HG03521 (cell line): ENCODE results near the gene MBNL2.

Source experiments
- ATAC-seq: cut with Tn5 transposase; IDR thresholded peaks from one replicate; pipeline ENCODE4 v1.9.1; 2021; ENCODE audit warnings: mild to moderate bottlenecking, moderate library complexity; ENCODE audit not compliant: unreplicated experiment

The MBNL2 gene, protein sequence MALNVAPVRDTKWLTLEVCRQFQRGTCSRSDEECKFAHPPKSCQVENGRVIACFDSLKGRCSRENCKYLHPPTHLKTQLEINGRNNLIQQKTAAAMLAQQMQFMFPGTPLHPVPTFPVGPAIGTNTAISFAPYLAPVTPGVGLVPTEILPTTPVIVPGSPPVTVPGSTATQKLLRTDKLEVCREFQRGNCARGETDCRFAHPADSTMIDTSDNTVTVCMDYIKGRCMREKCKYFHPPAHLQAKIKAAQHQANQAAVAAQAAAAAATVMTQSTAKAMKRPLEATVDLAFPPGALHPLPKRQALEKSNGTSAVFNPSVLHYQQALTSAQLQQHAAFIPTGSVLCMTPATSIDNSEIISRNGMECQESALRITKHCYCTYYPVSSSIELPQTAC

GRCh38 chr13:97221989-97222700, at the start of gene MBNL2:
Gene MBNL2 (plus strand): TSS chr13:97222333. CDS start chr13:97276236, 53,903 bp downstream.
- peak; percentile 99 for ATAC-seq

DNA sequence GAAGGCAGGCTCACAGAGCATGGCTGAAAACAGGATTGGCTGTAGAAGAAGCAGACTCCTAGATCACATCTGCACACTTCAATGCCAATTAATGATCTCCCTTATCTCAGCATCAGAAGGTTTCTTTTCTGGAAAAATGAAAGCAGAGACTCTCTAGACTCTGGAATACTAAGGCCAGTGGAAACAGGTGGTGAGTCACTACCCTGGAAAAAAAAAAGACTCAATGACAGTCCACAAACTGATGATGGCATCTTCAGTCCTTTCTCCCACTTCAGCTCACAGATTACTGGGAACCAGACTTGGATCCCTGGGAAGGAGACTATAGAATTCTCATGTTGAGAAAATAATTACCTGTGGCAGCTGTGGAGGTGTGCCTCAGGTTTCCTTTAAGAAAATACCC, 47.5 kb upstream of the MBNL2 start:
- ATAC-seq = no peak

GRCh38 chr13:97175041-97175440, 47.1 kb upstream of the MBNL2 start:
- no peak for ATAC-seq

DNA sequence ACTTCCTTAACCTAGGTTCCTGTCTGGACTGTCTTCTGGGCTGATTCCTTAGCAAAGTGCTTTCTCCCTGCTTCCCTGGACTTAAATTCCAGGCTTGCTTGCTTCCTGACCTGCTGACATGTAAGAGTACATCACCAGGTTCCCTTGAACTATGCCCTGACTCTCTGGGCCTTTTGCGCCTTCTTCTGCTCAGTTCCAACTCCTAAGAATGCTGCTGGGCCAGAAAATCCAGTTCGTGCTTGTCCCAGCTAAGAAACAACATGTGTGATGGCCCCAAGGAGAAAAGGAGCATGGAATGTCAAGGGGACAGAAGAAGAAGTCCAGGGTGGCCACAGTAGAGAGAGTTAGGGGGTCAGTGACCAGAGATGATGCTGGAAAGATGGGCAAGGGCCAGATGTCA, 42.6 kb upstream of the MBNL2 start:
- no peak for ATAC-seq

DNA sequence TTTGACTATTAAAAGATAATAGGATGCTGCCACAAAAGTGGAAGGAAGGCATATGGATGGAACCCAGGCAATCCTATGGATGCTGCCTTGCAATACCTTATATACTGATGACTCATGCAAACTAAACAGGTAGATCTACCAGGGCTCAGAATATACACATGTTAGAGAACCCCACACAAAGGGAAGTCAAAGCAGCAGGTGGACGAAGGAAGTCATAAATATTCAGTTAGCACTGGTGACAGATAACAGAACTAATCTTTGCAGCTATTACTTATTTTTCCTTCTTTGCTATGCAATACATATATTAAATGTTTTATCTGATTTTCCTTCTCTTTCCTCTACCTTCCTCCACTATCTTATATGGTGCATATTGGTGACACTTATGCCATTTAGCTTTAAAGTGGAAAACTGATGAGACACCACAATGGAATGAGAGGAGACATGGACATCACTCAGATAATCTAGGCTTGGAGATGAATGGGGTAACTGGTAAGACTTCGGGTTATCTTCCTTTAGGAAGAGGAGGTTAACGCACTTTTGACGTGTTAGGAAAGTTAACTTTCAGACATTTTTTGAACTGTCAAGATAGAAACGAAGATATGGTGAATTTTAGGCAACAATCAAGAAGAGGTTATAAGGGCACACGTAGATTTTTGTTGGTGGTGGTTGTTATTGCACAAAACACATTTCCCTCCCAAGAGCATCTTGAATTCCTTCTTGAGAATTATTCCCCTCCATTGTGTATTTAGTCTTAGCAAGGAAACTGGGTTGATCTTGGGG, 39.8 kb upstream of the MBNL2 start:
- no peak for ATAC-seq

DNA sequence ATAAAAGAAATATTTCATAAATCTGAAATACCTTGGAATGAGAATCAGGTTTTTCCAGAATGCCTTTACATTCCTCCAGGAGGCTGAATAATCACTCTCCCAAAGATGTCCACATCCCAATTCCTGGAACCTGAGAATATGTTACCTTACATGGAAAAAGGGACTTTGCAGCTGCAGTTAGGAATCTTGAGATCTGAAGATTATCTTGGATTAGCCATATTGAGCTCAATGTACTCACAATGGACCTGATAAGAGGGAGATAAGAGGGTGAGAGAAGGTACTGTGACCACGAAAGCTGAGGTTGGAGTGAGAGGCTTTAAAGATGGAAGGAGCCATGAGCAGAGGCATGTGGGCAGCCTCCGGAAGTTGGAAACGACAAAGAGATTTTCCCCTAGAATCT, 36.8 kb upstream of the MBNL2 start:
- ATAC-seq = no peak

GRCh38 chr13:97185751-97186150, 36.4 kb upstream of the MBNL2 start:
- ATAC-seq = no peak

DNA sequence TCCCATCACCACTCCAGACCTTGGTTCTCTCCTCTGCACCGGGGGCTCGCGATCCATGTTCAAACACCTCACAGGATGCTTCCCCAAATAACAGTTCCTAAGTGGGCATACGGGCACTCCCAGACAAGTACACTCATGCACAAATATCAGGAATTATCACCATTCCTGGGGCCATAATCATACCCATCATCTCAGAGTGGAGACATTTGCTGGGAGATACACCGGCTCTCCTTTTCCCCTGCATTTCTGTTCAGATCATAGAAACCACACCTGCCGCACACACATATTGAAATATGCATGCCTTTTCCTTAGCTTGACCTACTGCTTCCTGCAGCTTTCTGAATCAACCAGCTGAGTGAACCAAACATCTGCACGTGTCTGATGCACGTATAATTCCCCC, 33.9 kb upstream of the MBNL2 start:
- ATAC-seq = no peak

GRCh38 chr13:97189928-97190327, 32.2 kb upstream of the MBNL2 start:
- ATAC-seq = no peak

GRCh38 chr13:97191142-97191541, 31.0 kb upstream of the MBNL2 start:
- no peak for ATAC-seq

DNA sequence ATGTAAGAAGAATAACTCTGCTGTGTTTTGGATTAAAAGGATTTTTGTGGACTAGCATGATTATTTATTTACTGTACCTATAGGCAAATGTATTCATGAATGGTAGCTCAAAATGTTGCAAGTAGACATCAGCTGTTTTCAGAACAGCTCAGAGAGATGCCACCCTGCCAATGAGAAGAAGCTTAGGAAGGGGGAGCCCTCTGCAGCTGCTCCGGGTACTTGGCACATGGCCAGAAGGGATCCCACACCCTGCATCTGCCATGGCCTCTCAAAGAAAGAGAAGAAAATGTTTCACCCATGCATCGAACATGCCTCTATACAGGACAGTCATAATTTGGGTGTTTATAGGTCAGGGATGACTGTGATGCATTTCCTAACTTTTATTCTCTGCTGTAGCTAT, 30.5 kb upstream of the MBNL2 start:
- no peak for ATAC-seq

- ATAC-seq = no peak
Measured at GRCh38 chr13:97192166-97192565, 30.0 kb upstream of the MBNL2 start.

DNA sequence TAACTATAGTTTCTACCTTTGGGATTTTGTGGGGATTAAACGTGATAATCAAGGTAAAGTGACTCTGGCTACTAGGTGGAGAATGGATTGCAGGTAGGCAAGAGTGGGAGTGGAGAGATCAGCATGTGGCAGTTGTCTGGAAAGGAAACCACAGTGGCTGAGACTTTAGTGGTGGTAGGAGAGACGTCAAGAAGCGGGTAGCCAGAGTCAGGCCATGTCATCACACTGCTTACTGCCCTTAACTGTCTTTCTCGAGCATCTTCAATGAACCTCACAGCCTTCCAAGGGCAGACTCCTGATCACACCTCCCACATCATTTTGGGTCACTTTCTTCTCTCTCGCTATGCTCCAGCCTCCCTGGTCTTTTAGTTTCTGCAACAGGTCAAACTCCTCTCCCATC, 28.6 kb upstream of the MBNL2 start:
- ATAC-seq = no peak

- ATAC-seq = no peak
Measured at GRCh38 chr13:97194479-97194878, 27.7 kb upstream of the MBNL2 start.

DNA sequence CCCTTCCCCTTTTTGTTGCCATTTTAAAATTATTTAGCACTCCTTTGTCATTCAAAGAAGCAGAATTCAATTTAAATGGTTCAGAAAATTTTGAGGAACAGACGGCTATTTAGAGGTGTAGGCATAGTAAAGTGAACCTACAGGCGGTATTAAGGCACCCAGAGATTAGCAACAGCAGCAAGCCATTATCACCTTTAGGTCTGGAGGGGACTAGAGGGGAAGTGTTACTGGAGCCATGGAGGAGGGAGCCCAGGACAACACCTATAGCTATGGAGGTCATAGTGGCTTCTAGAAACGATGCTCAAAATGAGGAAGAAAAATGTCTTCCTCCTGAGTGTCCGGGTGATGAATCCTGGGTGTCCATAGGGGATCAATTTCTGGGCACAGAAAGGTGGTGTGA, 25.8 kb upstream of the MBNL2 start:
- ATAC-seq = no peak

DNA sequence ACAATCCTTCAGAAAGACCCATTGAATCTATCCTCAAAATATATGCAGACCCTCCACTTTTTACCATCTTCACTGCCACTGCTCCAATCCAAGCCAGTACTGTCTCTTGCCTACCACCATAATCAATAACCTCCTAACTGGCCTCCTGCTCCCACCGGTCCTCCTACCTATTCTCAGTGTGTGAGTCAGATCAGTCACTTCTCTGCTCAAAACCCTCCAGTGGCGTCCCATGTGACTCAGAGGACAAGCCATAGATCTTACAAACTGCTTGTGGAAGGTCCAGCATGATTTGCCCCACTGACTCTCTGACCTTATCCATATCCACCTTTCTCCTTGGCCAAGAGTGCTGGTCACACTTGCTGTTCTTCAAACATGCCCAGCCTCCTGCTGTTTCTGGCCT, 23.4 kb upstream of the MBNL2 start:
- no peak for ATAC-seq

DNA sequence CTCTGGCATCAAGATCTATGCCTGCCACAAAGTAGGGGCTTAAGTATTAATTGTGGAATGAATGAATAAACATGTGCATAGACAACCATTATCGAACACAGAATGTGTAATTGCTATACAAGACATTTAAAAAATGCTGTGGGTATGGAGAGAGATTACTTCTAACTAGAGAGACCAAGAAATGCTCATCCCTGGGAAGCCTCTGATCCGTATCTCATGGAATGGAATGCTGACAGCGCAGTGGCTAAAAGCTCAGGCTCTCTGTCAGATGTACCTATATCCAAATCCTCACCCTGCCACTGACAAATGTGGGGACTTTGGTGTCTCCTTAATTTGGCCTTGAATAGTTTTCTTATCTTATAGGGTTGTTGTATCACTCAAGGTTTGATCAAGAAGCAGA, 22.7 kb upstream of the MBNL2 start:
- ATAC-seq = no peak

- no peak for ATAC-seq
Measured at GRCh38 chr13:97200081-97200942, 21.8 kb upstream of the MBNL2 start.

GRCh38 chr13:97202761-97203160, 19.4 kb upstream of the MBNL2 start:
- no peak for ATAC-seq

DNA sequence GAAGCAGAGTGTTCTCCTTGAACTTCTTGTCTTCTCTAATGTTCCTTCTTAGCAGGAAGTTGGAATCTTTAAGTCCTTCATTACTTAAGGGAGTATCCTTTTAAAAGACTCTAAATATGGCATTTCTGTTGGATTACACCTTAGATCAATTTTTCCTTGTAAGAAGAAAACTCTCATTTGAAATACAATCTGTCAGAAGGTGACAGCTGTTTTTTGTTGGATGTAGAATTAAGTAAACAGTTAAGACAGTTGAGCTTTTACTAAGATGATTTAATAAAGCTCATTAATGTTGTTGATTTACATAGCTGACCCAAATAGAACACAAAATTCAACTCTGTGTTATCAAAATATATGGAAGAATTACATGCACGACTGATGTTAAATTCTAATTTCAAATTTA, 16.7 kb upstream of the MBNL2 start:
- ATAC-seq = no peak

DNA sequence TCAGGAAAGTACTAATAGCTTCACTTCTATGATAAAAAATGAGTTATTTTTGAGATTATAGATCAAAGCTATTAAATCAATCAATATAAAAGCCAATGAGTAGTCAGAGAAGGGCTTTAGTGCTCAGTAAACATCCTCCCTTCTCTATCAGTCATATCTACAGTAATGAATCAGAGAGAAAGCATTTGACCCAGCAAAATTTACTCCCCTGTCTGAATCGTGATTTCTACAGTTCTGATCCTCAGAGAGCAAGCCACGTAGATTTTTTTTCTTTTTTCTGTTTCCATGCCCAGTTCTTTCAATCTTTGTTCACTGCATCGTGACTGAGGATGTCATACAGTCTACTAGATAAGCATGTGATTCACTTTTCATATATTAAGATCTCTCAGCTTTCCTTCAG, 16.2 kb upstream of the MBNL2 start:
- ATAC-seq = no peak
